Measurements from ENCODE around the gene CPSF6.
"Not testable (repeated sequence)": the region's sequence is repeated elsewhere in the genome, so short reads cannot be mapped to it uniquely, and the experiment has no call there.

CPSF6 gene, protein sequence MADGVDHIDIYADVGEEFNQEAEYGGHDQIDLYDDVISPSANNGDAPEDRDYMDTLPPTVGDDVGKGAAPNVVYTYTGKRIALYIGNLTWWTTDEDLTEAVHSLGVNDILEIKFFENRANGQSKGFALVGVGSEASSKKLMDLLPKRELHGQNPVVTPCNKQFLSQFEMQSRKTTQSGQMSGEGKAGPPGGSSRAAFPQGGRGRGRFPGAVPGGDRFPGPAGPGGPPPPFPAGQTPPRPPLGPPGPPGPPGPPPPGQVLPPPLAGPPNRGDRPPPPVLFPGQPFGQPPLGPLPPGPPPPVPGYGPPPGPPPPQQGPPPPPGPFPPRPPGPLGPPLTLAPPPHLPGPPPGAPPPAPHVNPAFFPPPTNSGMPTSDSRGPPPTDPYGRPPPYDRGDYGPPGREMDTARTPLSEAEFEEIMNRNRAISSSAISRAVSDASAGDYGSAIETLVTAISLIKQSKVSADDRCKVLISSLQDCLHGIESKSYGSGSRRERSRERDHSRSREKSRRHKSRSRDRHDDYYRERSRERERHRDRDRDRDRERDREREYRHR

DNA sequence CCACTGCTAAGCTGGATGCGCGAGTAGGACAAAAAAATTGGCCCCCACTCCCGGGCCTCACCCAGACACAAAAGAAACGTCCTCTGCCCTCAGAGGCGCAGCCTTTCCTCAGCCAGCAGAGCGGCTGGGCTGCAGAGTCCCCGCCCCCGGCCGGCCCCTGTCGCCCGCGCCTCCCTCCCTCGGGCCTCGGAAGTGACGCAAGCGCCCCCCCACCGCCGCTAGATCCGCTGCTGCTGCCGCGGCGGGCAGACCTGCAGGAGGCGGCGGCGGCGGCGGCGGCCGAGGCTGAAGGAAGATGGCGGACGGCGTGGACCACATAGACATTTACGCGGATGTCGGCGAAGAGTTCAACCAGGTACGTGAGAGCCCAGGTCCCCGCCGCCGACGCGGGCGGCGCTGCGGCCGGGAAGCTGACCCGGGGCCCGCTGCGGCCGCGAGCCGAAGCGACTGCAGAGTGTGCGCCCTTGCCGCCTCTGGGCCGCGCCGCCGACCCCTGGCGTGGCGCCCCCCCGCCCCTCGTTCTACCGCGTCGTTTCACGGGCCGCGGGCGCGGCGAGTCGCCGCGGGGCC lies at the start of gene CPSF6:
CPSF6 (plus strand) TSS at position 218 of the 570 bp plus-strand sequence; CDS start at position 296, 78 bp downstream.
- DNase-seq = peak; percentile 95

DNA sequence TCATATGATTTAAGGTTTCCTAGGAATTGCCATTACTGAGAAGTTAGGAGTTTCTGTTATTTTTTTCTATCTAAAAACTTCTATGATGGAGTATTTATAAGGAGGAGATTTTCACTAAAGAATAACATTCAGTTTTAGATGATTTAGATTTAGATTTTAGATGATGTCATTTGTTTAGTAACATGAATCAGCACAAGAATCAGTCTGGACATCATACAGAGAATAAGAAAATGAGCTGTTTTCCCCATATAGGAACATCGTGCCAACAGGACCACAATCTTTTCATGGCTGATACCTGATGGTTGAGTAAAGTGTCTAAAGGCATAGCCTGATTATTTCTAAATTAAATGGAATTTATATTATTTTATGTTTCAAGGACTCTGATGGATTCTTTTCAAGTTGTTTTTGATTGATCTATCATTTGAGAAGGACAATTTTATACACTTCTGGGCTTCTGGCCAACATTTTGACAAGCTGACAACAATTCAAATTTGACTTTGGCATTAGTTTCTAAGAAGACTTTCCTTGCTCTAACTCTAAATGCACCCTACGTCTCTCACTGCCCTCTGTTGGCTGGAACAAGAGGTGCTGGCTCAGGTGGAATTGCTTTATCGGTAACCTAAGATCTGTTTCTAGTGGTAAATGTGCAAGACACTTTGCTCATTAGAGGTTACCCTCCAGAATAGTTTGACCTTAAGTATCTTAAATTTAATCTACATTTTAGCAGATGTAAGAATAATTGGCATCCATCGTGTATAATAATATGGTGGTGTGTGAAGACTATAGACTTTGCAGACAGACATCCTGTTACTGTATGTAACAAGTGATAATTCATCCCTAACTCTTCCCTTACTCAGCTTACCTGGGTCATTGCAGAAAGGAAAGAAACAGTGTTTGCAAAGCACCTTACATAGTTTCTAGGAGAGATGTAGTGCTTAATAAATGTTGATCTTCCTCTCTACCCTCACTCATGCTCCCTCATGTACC lies 42.8 kb upstream of the CPSF6 start:
- DNase-seq = no peak

DNA sequence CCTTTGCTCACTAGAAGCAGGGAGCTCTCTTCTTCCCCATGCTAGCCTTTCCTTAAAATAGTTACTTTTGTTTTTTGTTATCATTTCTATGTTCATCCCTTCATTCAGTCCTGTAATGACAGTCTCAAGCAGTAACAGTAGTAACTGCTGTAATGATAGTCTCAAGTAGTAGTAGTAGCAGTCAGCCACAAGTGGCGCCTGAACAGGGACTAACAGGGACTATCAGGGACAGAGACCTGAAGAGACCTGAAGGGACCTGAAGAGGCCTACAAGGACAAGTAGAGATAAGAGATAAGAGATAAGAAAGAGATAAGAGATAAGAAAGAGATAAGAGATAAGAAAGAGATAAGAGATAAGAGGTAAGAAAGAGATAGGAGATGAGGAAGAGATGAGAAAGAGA lies 39.4 kb upstream of the CPSF6 start:
- DNase-seq = not testable (repeated sequence)

DNA sequence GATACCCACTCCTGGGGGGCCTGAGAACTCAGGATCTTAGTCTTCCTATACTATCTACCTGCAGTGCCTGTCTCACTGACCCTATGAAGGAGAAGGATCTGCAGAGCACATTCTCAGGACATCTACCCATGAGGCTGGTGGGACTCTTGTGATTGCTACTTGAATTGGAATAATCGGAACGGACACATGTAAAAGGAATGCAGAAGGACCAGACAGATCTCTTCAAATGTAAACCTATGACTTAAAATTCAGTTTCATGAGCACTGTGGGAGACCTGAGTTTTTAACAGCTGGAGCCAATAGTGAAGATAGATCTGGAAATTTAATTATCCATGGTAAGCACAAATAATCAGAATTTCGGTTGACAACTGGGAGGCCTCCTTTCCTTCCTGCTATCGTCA lies 35.2 kb upstream of the CPSF6 start:
- no peak for DNase-seq

DNA sequence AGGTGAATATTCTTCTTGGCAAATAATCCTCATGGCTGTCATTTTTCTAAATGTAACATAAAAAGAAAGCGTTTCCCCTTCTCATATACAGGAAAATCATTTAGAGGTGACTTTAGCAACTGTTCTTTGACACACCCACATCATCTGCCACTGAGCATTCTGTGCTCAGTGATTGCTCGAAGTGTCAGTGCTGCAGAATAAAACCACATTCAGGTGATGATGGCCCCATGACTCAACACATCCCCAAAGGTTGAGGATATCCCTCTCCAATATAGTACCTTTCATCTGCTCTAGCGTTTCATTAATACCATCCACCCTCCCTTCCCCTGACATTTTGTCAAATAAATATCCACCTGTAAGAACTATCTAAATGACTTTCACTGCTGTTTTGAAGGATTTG lies 28.7 kb upstream of the CPSF6 start:
- no peak for DNase-seq

DNA sequence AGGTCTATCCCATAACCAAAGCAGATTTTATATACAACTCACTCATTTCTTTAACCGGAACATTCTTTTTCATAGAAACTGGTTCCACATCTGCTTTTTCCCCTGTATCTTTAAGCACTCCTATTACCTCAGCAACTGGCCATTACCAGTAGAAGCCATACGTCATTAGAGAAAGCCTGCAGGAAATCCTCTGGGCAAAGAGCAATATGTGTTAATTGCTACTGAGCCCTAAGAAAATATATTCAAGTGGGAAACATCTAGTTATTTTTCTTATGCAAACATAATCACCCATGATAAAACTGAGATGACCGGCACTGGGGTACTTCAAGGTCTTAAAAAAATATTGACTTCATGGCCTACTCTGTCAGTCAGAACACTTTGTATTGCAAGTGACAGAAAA lies 28.2 kb upstream of the CPSF6 start:
- DNase-seq = no peak

DNA sequence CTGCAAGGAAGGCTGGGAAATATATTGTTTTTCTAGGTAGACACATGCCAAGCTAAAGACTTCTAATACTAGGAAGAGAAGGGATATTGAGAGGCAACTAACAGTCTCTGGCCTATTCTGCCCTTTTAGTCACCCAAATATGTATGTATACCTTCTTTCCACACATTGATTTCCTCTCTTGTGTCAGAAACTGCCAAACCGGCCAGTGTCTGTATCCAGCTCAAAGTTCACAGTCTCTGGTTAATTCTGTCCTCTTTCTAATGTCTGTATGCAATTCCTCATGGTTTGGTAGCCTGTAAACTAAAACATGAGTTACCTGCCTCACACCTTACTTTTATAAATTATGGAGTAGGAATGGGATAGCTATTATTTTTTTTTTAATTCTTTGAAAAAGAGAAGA lies 25.2 kb upstream of the CPSF6 start:
- no peak for DNase-seq

DNA sequence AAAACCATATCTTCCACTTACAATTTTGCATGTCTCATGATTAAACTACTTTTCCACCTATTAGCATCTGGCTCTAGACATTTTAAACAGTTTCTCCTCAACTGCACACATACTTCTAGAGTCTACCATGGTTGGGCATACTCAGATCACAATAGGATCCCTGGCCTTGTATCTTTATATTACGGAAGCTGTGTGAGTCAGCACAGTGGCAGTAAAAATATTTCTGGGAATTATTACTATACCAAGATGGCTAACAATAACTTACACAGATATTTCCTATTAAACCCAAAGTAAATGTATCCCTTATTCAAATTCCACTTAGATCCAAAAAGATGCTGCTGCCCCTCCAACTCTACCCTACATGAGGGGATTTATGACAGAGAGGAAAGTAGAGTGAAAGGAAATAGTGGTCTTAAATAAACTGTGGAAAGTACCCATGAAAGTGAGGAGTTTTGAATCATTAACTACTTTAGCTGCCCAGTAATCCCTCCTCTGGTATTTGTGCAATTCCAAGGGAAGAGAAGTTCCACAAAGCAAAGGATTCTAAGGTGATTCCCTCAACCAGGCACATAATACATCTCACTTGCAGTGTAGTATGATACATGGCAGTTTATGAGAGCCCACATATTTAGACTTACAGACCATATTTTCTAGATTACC lies 14.0 kb upstream of the CPSF6 start:
- no peak for DNase-seq

DNA sequence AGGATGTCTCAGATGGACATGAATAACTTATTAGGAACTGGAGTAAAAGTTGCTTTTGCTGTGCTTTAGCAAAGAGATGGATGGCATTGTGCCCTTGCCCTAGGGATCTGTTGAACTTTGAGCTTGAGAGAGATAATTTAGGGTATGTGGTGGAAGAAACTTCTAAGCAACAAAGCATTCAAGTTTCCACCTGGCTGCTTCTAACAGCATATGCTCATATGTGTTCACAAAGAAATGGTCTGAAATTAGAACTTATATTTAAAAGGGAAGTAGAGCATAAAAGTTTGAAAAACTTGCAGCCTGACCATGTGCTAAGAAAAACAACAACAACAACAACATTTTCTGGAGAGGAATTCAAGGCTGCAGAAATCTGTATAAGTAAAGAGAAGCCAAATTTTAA lies 7.9 kb upstream of the CPSF6 start:
- DNase-seq = no peak

DNA sequence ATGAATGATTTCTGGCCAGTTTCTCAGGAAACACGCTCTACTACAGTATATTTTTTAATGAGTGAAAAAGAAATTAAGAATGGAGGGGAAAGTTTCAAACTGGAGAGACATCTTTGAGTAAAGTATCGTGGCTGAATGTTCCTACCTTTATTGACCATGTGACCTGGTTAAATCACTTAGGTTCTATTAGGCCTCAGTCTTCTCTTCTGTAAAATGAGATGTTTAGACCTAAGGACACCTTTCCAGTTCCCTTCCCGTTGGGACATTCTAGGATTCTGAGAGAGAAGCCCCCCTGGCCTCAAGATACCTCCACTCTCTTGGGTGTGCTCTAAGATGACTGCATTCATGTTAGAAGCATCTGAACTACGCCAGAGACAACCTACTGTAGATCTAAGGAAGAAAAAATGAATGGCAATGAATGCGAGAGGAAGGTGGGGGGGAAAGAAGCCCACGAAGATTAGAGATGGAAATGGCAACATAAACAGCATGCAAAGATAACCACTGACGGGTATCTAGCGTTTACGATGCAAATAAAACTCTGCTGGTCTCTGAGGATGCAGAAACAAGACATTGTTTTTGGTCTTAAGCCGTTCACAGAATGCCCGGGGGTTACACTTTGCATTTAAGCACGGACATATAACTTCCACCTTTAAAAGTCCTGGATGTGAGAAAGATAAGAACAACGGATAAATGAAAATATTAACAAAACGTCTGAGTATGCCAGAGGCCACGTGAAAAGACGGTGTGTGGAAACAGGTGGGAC lies 599 bp upstream of the CPSF6 start:
- no peak for DNase-seq

DNA sequence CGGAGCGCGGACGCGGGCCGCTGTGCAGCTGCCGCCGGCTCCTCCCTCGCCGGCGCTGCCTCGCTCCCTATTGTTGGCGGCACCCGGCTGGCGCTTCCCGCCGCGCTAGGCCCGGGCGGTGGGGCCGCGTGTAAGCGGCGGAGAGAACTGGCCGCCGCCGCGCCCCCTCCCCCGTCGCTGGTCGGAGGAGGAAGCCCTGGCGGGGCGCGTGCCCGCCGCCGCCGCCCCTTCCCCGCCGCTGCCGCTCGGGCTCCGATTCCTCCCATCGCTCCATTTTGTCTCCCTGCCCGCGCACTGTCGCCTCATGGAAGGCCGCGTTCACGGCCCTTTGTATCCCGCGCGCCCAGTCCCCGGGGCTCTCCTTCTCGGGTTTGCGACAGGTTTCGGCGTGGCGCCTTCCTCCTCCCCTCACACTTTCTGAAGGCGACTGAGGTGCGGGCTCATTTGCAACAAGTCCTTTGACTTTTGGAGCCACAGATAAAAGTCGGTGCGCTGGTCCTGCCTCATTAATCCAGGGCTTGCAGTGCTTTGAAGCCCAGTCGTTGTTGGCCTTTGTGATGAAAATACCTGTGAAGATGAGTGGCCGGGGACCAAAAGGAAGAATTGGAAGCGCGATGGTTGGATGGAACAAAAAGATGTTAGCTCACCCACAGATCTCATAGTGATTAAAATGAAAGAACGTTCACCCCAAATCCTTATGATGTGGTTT lies 707 bp downstream of the CPSF6 start:
- DNase-seq = peak; percentile 22

DNA sequence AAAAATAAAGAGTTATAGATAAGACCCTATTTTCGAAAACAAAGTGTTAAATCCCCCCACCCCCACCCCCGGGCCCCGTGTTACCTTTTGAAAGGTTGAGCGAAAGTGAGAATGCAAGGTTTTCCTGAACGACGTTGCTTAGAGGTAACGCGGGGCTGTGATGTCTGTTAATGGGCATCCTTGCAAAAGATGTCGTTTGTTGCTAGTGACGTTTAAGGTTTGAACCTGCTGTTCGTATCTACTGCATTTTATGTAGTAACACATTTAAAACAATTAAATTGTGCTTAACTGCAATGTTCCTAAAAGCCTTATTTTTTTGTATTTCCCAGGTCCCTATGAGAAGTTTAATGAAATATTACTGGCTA lies 1.2 kb downstream of the CPSF6 start:
- no peak for DNase-seq

DNA sequence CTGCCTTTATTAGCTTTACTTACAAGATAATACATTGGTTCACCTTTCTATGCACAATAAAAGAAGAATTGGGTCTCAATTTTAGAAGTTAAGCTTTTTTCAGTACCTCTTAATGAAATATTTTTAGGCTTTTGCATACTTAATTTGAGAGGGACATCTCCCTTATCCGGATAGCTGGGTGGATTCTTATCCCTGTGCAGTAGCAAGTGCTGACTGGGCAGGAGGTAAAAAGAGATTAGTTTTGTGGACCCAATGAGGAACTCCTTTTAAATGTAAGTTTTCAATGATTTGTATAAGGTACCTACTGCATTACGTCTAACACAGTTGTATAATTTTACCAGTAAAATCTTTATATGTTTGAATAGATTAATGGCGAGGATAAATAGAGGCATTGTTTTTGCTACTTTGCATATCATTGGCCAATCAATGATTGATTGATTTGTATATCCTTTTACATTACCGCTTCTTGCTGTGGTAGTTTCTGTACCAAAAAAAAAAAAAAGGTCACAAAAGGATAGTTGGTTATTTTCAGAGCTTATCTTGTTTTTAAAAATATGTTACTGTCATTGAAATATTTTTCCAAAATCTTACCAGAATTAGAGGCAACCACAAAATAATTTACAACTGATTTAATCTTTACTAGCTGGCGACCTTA lies 2.2 kb downstream of the CPSF6 start:
- DNase-seq = no peak

DNA sequence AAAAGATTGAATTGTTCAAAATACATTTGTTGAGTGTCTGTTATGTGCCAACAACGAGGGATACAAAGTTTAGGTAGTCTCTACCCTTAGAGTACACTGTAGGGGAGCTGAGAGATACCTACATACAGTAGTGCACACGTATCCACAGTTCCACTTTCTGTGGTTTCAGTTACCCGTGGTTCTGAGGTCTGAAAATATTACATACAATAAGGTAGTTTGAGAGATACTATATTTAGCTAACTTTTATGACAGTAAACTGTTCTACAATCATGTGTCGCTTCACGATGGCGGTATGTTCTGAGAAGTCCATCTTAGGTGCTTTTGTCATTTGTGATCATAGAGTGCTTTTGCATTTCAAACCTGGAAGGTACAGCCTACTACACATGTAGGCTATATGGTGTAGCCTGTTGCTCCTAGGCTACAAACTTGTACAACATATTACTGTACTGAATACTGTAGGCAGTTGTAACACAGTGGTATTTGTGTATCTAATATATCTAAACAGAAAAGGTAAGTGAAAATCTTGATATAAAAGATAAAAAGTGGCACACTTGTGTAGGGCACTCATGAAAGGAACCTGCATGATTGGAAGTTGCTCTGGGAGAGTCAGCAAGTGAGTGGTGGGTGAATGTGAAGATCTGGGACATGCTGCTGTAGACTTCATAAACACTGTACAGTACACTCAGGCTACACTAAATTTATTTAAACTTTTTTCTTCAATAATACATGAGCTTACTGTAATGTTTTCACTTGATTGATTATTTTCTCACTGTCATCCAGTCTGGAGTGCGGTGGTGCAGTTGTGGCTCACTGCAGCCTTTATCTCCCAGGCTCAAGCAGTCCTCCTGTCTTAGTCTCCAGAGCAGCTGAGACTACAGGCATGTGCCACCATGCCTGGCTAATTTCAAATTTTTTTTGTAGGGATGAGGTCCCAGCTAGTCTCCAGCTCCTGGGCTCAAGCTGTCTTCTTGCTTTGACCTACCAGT lies 4.0 kb downstream of the CPSF6 start:
- DNase-seq = no peak

DNA sequence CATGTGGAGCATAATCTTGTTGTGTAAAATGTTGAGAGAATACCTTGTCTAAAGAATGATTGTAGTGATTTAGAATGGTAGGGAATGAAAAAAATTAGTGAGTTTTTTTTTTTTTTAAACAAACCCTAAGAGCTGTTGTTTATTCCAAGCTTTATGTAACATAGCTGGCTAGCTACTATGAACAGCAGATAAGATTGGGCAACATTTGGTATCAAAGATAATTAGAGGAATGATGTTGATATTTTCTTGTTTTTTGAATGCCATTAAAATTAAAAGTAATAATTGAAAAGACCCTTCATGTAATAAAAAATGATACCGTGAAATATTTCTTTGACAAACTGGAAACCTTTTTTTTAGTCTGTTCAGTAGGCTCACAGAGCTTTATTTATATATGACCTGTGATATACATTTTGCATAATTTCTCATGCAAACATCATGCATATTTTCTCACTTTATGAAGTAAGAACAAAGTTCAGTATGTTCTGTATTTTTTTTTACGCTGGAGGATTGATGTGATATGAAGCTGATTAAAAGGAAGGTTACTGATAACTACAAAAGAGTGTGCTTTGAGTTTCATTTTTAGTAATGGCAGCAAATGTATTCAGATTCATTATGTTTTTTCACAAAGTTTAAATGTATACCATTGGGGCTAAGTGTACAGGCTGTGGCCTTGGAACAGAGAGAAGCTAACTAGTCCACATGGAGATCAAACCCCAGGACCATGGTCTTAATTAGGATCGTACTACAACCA lies 8.1 kb downstream of the CPSF6 start:
- DNase-seq = no peak

DNA sequence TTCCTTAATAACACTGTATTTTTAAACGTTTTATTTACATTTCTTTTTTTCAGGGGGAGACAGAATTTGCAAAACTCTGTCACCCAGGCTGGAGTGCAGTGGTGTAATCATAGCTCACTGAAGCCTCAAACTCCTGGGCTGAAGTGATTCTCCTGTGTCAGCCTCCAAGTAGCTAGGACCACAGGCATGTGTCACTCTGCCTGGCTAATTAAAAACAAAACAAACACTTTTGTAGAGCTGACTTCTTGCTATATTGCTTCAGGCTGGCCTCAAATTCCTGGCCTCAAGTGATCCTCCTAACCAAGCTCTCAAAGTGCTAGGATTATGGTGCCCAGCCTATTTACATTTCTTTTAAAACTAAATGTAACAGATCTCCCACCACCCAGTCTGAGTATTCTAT lies 12.7 kb downstream of the CPSF6 start:
- DNase-seq = no peak

DNA sequence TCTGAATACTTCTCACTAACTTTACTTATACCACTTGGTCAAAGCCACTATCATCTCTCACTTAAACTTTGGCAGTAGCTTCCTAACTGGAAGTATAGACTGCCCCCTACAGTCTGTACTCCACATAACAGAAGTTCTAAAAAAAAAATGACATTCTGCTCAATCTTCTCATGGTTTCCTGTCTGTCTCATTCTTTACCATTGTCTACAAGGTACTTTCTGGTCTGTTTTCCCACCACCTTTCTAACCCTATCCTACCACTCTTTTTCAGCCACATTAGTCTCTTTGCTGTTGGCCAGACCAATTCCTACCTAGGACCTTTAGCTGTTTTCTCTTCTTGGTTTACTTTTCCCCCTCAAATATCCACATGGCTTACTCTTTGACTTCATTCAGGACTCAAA lies 14.7 kb downstream of the CPSF6 start:
- peak; percentile 15 for DNase-seq

DNA sequence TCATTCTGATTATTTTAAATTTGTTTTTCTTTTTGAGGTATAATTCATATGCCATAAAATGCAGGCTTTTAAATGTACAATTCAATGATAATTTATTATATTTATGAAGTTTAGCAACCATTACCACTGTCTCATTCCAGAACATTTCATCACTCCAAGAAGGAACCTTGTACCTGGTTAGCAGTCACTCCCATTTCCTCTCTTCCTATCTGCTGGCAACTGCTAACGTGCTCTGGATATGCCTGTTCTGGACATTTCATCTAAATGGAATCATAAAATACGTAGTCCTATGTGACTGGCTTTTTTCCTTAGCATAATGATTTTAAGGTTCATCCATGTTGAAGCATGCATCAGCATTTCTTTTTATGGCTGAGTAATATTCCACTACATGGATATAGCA lies 15.5 kb downstream of the CPSF6 start:
- peak; percentile 11 for DNase-seq

DNA sequence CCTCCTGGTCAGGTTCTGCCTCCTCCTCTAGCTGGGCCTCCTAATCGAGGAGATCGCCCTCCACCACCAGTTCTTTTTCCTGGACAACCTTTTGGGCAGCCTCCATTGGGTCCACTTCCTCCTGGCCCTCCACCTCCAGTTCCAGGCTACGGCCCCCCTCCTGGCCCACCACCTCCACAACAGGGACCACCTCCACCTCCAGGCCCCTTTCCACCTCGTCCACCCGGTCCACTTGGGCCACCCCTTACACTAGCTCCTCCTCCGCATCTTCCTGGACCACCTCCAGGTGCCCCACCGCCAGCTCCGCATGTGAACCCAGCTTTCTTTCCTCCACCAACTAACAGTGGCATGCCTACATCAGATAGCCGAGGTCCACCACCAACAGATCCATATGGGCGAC lies 19.3 kb downstream of the CPSF6 start:
- no peak for DNase-seq

Data from NCI-H226 (cell line).